BLaER1 treated with 17β-estradiol and CSF1 and Interleukin-3, amounts not matched to agents 10 nM and 100 nM (cell line): Measurements from ENCODE around the gene ETV7.

Experiments used
- H3K27ac ChIP-seq, 11 experiments: shearing (Covaris generic); formaldehyde crosslinking; 2 replicates each; pipeline ENCODE4 v1.8.1; 2022
- H3K27me3 ChIP-seq, 11 experiments: shearing (Covaris generic); formaldehyde crosslinking; 2 replicates each; pipeline ENCODE4 v1.8.1; 2022
- H3K36me3 ChIP-seq, 11 experiments: shearing (Covaris generic); formaldehyde crosslinking; 2 replicates each; pipeline ENCODE4 v1.8.1; 2022
- H3K4me1 ChIP-seq, 10 experiments: shearing (Covaris generic); formaldehyde crosslinking; 2 replicates each; pipeline ENCODE4 v1.8.1; 2022
- H3K4me2 ChIP-seq, 11 experiments: shearing (Covaris generic); formaldehyde crosslinking; 2 replicates each; pipeline ENCODE4 v1.8.1; 2022
- H3K4me3 ChIP-seq, 10 experiments: shearing (Covaris generic); formaldehyde crosslinking; 2 replicates each; pipeline ENCODE4 v1.8.1; 2022
- H3K9ac ChIP-seq, 11 experiments: shearing (Covaris generic); formaldehyde crosslinking; 2 replicates each; pipeline ENCODE4 v1.8.1; 2022
- H3K9me3 ChIP-seq, 11 experiments: shearing (Covaris generic); formaldehyde crosslinking; replicated peaks in 1 of 11; 2 replicates each; pipeline ENCODE4 v1.8.1; 2022
- H4K20me1 ChIP-seq, 11 experiments: shearing (Covaris generic); formaldehyde crosslinking; 2 replicates each; pipeline ENCODE4 v1.8.1; 2022
- Cebpa-rat ChIP-seq, 11 experiments: shearing (Covaris generic); IDR thresholded peaks; 2 replicates each; pipeline ENCODE4 v1.8.1; 2022

ETV7 gene

GRCh38 chr6:36362551-36363370 is 24.7 kb downstream of the ETV7 start:
- H3K4me2 ChIP-seq: peak overlapping the region in 9 of 11 experiments; percentile 2 to 70 (median 31); a peak in 14 of 22 replicates
- no peak overlapping the region for H3K9ac ChIP-seq
- no peaks in the 10 kb centered on the region for H3K36me3 ChIP-seq
- H3K9me3 ChIP-seq: peaks cover 0 to 12% (median 4%) of the 10 kb centered on the region in 11 experiments; a peak in 8 of 22 replicates
- no peak overlapping the region for H3K27ac ChIP-seq
- H3K4me3 ChIP-seq: no peak overlapping the region
- no peaks in the 10 kb centered on the region for H4K20me1 ChIP-seq
- TF ChIP-seq Cebpa-rat (IDR thresholded peaks at IDR 0.05): peak in 6 of 11 experiments; percentile 10 to 63 (median 52); a peak in 7 of 22 replicates
- H3K4me1 ChIP-seq: peaks cover 30 to 65% (median 59%) of the 10 kb centered on the region in 10 experiments
- H3K27me3 ChIP-seq: no peaks in the 10 kb centered on the region

- no peaks in the 10 kb centered on the region for H3K36me3 ChIP-seq
- H3K4me3 ChIP-seq: peak overlapping the region in 1 of 10 experiments; percentile 39; a peak in 1 of 20 replicates
- peaks cover 0 to 12% (median 4%) of the 10 kb centered on the region in 11 experiments; a peak in 8 of 22 replicates for H3K9me3 ChIP-seq
- H3K4me2 ChIP-seq: peak overlapping the region; percentile 53 to 88 (median 68); a peak in 21 of 22 replicates
- no peak for TF ChIP-seq Cebpa-rat (IDR thresholded peaks at IDR 0.05)
- peaks cover 30 to 58% (median 48%) of the 10 kb centered on the region in 10 experiments for H3K4me1 ChIP-seq
- no peaks in the 10 kb centered on the region for H4K20me1 ChIP-seq
- peak overlapping the region in 8 of 11 experiments; percentile 12 to 70 (median 63); a peak in 15 of 22 replicates for H3K27ac ChIP-seq
- H3K27me3 ChIP-seq: no peaks in the 10 kb centered on the region
- peak overlapping the region in 10 of 11 experiments; percentile 3 to 70 (median 46); a peak in 15 of 22 replicates for H3K9ac ChIP-seq
Observed at GRCh38 chr6:36361071-36361470, 26.4 kb downstream of the ETV7 start.

- Histone ChIP-seq H3K9me3 (peaks cover 0 to 12% (median 4%) of the 10 kb centered on the region in 11 experiments; a peak in 8 of 22 replicates), H3K9ac (peak overlapping the region in 10 of 11 experiments; percentile 3 to 70 (median 50); a peak in 16 of 22 replicates), H3K4me1 (peaks cover 30 to 63% (median 48%) of the 10 kb centered on the region in 10 experiments), H3K27me3 (no peaks in the 10 kb centered on the region), H3K27ac (peak overlapping the region in 9 of 11 experiments; percentile 30 to 70 (median 63); a peak in 15 of 22 replicates), H3K4me2 (peak overlapping the region; percentile 53 to 88 (median 68)), H3K4me3 (peak overlapping the region in 2 of 10 experiments; percentile 39 to 43; a peak in 4 of 20 replicates), H3K36me3 (no peaks in the 10 kb centered on the region), H4K20me1 (no peaks in the 10 kb centered on the region)
- TF ChIP-seq Cebpa-rat (IDR thresholded peaks at IDR 0.05): no peak
Observed at GRCh38 chr6:36360241-36361054, 27.0 kb downstream of the ETV7 start.

GRCh38 chr6:36358226-36358915 is 29.1 kb downstream of the ETV7 start:
- Histone ChIP-seq H3K4me3 (no peak overlapping the region), H3K36me3 (no peaks in the 10 kb centered on the region), H3K4me2 (peak overlapping the region; percentile 31 to 88 (median 60)), H3K9me3 (peaks cover 2 to 15% (median 9%) of the 10 kb centered on the region in 11 experiments; a peak in 15 of 22 replicates), H3K27ac (peak overlapping the region in 3 of 11 experiments; percentile 21 to 38 (median 28); a peak in 4 of 22 replicates), H3K9ac (peak overlapping the region in 1 of 11 experiments; percentile 45; a peak in 1 of 22 replicates), H4K20me1 (no peaks in the 10 kb centered on the region), H3K4me1 (peaks cover 30 to 63% (median 48%) of the 10 kb centered on the region in 10 experiments), H3K27me3 (no peaks in the 10 kb centered on the region)
- TF ChIP-seq Cebpa-rat (IDR thresholded peaks at IDR 0.05): no peak

GRCh38 chr6:36357872-36358225 is 29.6 kb downstream of the ETV7 start:
- H3K9me3 ChIP-seq: peaks cover 5 to 17% (median 11%) of the 10 kb centered on the region in 11 experiments; a peak in 20 of 22 replicates
- no peaks in the 10 kb centered on the region for H4K20me1 ChIP-seq
- no peaks in the 10 kb centered on the region for H3K27me3 ChIP-seq
- H3K4me3 ChIP-seq: no peak overlapping the region
- TF ChIP-seq Cebpa-rat (IDR thresholded peaks at IDR 0.05): no peak
- H3K4me1 ChIP-seq: peaks cover 27 to 59% (median 46%) of the 10 kb centered on the region in 10 experiments
- no peak overlapping the region for H3K9ac ChIP-seq
- peak overlapping the region in 10 of 11 experiments; percentile 45 to 88 (median 63); a peak in 17 of 22 replicates for H3K4me2 ChIP-seq
- no peak overlapping the region for H3K27ac ChIP-seq
- H3K36me3 ChIP-seq: no peaks in the 10 kb centered on the region

- TF ChIP-seq Cebpa-rat (IDR thresholded peaks at IDR 0.05): no peak
- Histone ChIP-seq H3K4me3 (no peak overlapping the region), H4K20me1 (no peaks in the 10 kb centered on the region), H3K27me3 (no peaks in the 10 kb centered on the region), H3K9ac (no peak overlapping the region), H3K4me1 (peaks cover 26 to 54% (median 47%) of the 10 kb centered on the region in 10 experiments), H3K36me3 (no peaks in the 10 kb centered on the region), H3K27ac (no peak overlapping the region), H3K4me2 (peak overlapping the region in 2 of 11 experiments; percentile 16 to 24; a peak in 3 of 22 replicates), H3K9me3 (peaks cover 10 to 24% (median 16%) of the 10 kb centered on the region in 11 experiments; a peak in 20 of 22 replicates)
Observed at GRCh38 chr6:36355819-36356218, 31.6 kb downstream of the ETV7 start.

- Histone ChIP-seq H3K27ac (no peak overlapping the region), H3K4me1 (peaks cover 18 to 54% (median 45%) of the 10 kb centered on the region in 10 experiments), H3K4me2 (no peak overlapping the region), H3K9ac (no peak overlapping the region), H3K4me3 (no peak overlapping the region), H4K20me1 (no peaks in the 10 kb centered on the region), H3K27me3 (no peaks in the 10 kb centered on the region), H3K36me3 (no peaks in the 10 kb centered on the region), H3K9me3 (peaks cover 10 to 24% (median 16%) of the 10 kb centered on the region in 11 experiments; a peak in 20 of 22 replicates)
- no peak for TF ChIP-seq Cebpa-rat (IDR thresholded peaks at IDR 0.05)
Observed at GRCh38 chr6:36353411-36353915, 34.0 kb downstream of the ETV7 start.
